Adrenal gland (tissue), 5 donors: Measurements from ENCODE around the gene TMEM245.

Experiments used
- CTCF ChIP-seq, 6 experiments: fragments of 450-650 bp in 4 of 6; fragments of 200-600 bp in 2 of 6; sonication (generic) in 1 of 6; IDR thresholded peaks; 1 replicate in 5 of 6; 2 replicates in 1 of 6; pipeline versions ENCODE4 v1.5.1 to v1.8.0; 2016 to 2021; ENCODE audit warnings: antibody characterized with exemption in 6 of 6, mild to moderate bottlenecking in 2 of 6, moderate library complexity in 1 of 6
- POLR2A ChIP-seq, 2 donors: fragments of 450-650 bp; IDR thresholded peaks; one replicate each; pipeline ENCODE4 v1.6.1; 2017; ENCODE audit warnings: antibody characterized with exemption in 2 of 2, mild to moderate bottlenecking in 2 of 2, moderate library complexity in 1 of 2
- donor health status: DM: no; HTN: no; CAD: no.

GRCh38 chr9:108967916-108968315, 151.8 kb downstream of the TMEM245 start:
- TF ChIP-seq CTCF (IDR thresholded peaks at IDR 0.05): no peak
- TF ChIP-seq POLR2A (IDR thresholded peaks at IDR 0.05): no peak
